Trophoblast cell (in vitro differentiated cells and primary cell): Measurements from ENCODE around the gene ZNF865.

Experiments
- DNase-seq, 2 donors: peaks; one replicate each; pipeline ENCODE4 v3.0.0-alpha.2; 2016
- H2AFZ ChIP-seq: 2 replicates; pipeline ENCODE4 v1.6.1; 2013; ENCODE audit warnings: low read length, moderate library complexity, mild to moderate bottlenecking; ENCODE audit not compliant: insufficient read depth, poor library complexity
- H2AK5ac ChIP-seq: 2 replicates; pipeline ENCODE4 v1.6.1; 2013; ENCODE audit warnings: mild to moderate bottlenecking, low read length
- H2BK120ac ChIP-seq: 2 replicates; pipeline ENCODE4 v1.6.1; 2013; ENCODE audit warnings: low read length, mild to moderate bottlenecking, moderate library complexity; ENCODE audit not compliant: insufficient read depth, poor library complexity
- H2BK12ac ChIP-seq: 2 replicates; pipeline ENCODE4 v1.6.1; 2013; ENCODE audit warnings: mild to moderate bottlenecking, low read length, moderate library complexity
- H2BK5ac ChIP-seq: 2 replicates; pipeline ENCODE4 v1.6.1; 2013; ENCODE audit warnings: low read length, low read depth, moderate library complexity, mild to moderate bottlenecking; ENCODE audit not compliant: poor library complexity
- H3K14ac ChIP-seq: 2 replicates; pipeline ENCODE4 v1.6.1; 2013; ENCODE audit warnings: mild to moderate bottlenecking, low read length
- H3K18ac ChIP-seq: 2 replicates; pipeline ENCODE4 v1.6.1; 2013; ENCODE audit warnings: mild to moderate bottlenecking, low read length
- H3K23ac ChIP-seq: 2 replicates; pipeline ENCODE4 v1.6.1; 2013; ENCODE audit warnings: low read length
- H3K27ac ChIP-seq: 2 replicates; pipeline ENCODE4 v1.5.1; 2013; ENCODE audit warnings: low read depth, mild to moderate bottlenecking, inconsistent platforms, low read length, moderate library complexity
- H3K27me3 ChIP-seq: 2 replicates; pipeline ENCODE4 v1.6.1; 2013; ENCODE audit warnings: inconsistent platforms, mild to moderate bottlenecking, low read length, moderate library complexity; ENCODE audit not compliant: insufficient read depth
- H3K36me3 ChIP-seq, 2 experiments: 1 replicate in 1 of 2; 2 replicates in 1 of 2; pipeline ENCODE4 v1.6.1; 2013; ENCODE audit warnings: low read length in 2 of 2, mild to moderate bottlenecking in 2 of 2, moderate library complexity in 1 of 2; ENCODE audit not compliant: insufficient read depth in 2 of 2, control insufficient read depth in 1 of 2
- H3K4ac ChIP-seq: 2 replicates; pipeline ENCODE4 v1.6.1; 2013; ENCODE audit warnings: low read depth, mild to moderate bottlenecking, low read length, moderate library complexity
- H3K4me1 ChIP-seq, 2 experiments: 1 replicate in 1 of 2; 2 replicates in 1 of 2; pipeline ENCODE4 v1.6.1; 2013; ENCODE audit warnings: low read length in 2 of 2, mild to moderate bottlenecking in 2 of 2, moderate library complexity in 1 of 2; ENCODE audit not compliant: insufficient read depth in 2 of 2, control insufficient read depth in 1 of 2
- H3K4me2 ChIP-seq: 2 replicates; pipeline ENCODE4 v1.6.1; 2013; ENCODE audit warnings: inconsistent platforms, mild to moderate bottlenecking, low read length, moderate library complexity
- H3K4me3 ChIP-seq: 2 replicates; pipeline ENCODE4 v1.5.1; 2013; ENCODE audit warnings: mild to moderate bottlenecking, low read depth, low read length, inconsistent platforms
- H3K79me1 ChIP-seq: one replicate; pipeline ENCODE4 v1.6.1; 2013; ENCODE audit warnings: low read length
- H3K79me2 ChIP-seq: 2 replicates; pipeline ENCODE4 v1.6.1; 2013; ENCODE audit warnings: low read length, mild to moderate bottlenecking; ENCODE audit not compliant: control insufficient read depth, insufficient read depth, poor library complexity
- H3K9ac ChIP-seq: 2 replicates; pipeline ENCODE4 v1.6.1; 2013; ENCODE audit warnings: mild to moderate bottlenecking, low read length
- H3K9me3 ChIP-seq: 2 replicates; pipeline ENCODE4 v1.6.1; 2013; ENCODE audit warnings: low read depth, mild to moderate bottlenecking, control low read depth, inconsistent platforms, low read length; ENCODE audit not compliant: insufficient read depth
- H4K12ac ChIP-seq: 2 replicates; pipeline ENCODE4 v1.6.1; 2013; ENCODE audit warnings: low read depth, mild to moderate bottlenecking, low read length, moderate library complexity
- H4K8ac ChIP-seq: 2 replicates; pipeline ENCODE4 v1.6.1; 2013; ENCODE audit warnings: low read depth, mild to moderate bottlenecking, low read length, moderate library complexity
- H4K91ac ChIP-seq: one replicate; pipeline ENCODE4 v1.6.1; 2013; ENCODE audit warnings: low read depth, mild to moderate bottlenecking, low read length, moderate library complexity
- WGBS: extraction: QIAGEN DNeasy Blood & Tissue Kit; methylation state at CpG from one replicate; pipeline ENCODE4 v1.1.7; 2013; ENCODE audit warnings: missing lambda C conversion rate; ENCODE audit not compliant: insufficient read length, insufficient coverage; ENCODE audit errors: extremely low coverage; 5-methylcytosine and 5-hydroxymethylcytosine counted together

Gene ZNF865

GRCh38 chr19:55648585-55649267 is 43.3 kb downstream of the ZNF865 start:
- no CpG with 5 or more reads among the region's 25 CpGs for WGBS
- Histone ChIP-seq H3K4me3 (peak overlapping the region; percentile 93), H4K12ac (peak overlapping the region; percentile 79), H3K4ac (peak overlapping the region; percentile 67), H3K9me3 (no peaks in the 10 kb centered on the region), H3K27me3 (no peaks in the 10 kb centered on the region), H3K9ac (peak overlapping the region; percentile 97), H2BK5ac (no peak overlapping the region), H3K36me3 (peaks cover 31 to 32% of the 10 kb centered on the region in 2 experiments), H3K4me2 (peak overlapping the region; percentile 92), H4K91ac (peak overlapping the region; percentile 93), H3K18ac (peak overlapping the region; percentile 98), H3K79me1 (peaks cover 13% of the 10 kb centered on the region), H3K23ac (no peak overlapping the region), H3K27ac (no peak overlapping the region), H2BK120ac (peak overlapping the region; percentile 89), H4K8ac (peak overlapping the region; percentile 85), H2BK12ac (peak overlapping the region; percentile 15), H3K4me1 (peaks cover 5 to 15% of the 10 kb centered on the region in 2 experiments), H2AFZ (peak overlapping the region; percentile 12), H2AK5ac (peak overlapping the region; percentile 43), H3K14ac (peak overlapping the region; percentile 90), H3K79me2 (peaks cover 15% of the 10 kb centered on the region)
- no peak for DNase-seq

DNA sequence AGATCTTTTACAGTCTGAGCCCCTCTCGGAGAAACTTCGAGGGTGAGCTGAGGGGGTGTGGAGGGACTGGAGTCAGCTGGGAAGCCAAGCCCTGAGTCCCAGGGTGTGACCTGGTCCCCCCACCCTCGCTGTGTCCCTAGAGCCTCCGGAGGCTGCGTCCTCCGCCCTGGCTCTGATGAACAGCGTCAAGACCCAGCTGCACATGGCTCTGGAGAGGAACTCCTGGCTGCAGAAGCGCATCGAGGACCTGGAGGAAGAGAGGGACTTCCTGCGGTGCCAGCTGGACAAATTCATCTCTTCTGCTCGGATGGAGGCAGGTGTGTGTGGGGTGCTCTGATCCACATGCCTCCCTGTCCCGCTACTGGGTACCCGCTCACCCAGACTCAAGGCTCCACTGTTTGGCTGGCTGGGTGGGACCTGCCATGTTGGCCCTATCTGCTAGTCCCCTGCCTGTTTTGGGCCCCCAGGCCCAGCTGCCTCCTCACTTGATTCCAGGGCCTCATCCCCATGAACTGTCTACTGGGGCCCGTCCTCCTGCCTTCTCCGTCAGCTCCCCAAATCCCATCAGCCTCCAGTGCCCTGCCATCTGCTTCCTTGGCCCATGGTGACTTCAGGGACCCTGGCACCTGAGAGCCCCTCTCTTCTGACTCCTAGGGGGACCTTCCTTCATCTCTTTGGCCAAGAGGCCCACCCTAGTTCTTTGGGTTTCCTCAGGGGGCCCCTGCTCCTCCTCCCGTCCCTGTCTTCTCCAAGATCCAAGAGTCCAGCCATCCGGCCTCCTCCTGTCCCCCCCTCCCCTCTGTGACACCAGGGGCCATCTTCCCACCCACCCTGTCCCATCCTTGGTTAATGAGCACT is 44.0 kb downstream of the ZNF865 start:
- H4K91ac ChIP-seq: no peak overlapping the region
- WGBS: no CpG with 5 or more reads among the region's 17 CpGs

GRCh38 chr19:55650126-55650557 is 44.7 kb downstream of the ZNF865 start:
- Histone ChIP-seq H3K79me2 (peaks cover 15% of the 10 kb centered on the region), H2BK5ac (no peak overlapping the region), H3K18ac (no peak overlapping the region), H3K23ac (no peak overlapping the region), H3K79me1 (peaks cover 22% of the 10 kb centered on the region), H4K91ac (no peak overlapping the region), H2BK120ac (no peak overlapping the region), H3K27me3 (no peaks in the 10 kb centered on the region), H2BK12ac (no peak overlapping the region), H3K27ac (no peak overlapping the region), H3K9ac (no peak overlapping the region), H3K14ac (no peak overlapping the region), H2AK5ac (no peak overlapping the region), H3K9me3 (no peaks in the 10 kb centered on the region), H3K36me3 (peaks cover 23 to 24% of the 10 kb centered on the region in 2 experiments), H3K4ac (no peak overlapping the region), H4K12ac (no peak overlapping the region), H4K8ac (no peak overlapping the region), H2AFZ (no peak overlapping the region), H3K4me1 (peaks cover 0 to 8% of the 10 kb centered on the region in 2 experiments), H3K4me3 (no peak overlapping the region), H3K4me2 (no peak overlapping the region)
- no peak for DNase-seq
- no CpG with 5 or more reads among the region's 4 CpGs for WGBS

More for the DNA sequence above, 44.0 kb downstream of the ZNF865 start:
- Histone ChIP-seq H3K27ac (no peak overlapping the region), H4K8ac (no peak overlapping the region), H3K27me3 (no peaks in the 10 kb centered on the region), H3K4ac (no peak overlapping the region), H2BK120ac (no peak overlapping the region), H3K9ac (no peak overlapping the region), H4K12ac (no peak overlapping the region), H3K4me2 (no peak overlapping the region), H3K4me1 (peaks cover 1 to 11% of the 10 kb centered on the region in 2 experiments), H3K36me3 (peaks cover 29 to 31% of the 10 kb centered on the region in 2 experiments), H3K23ac (no peak overlapping the region), H3K18ac (no peak overlapping the region), H3K14ac (no peak overlapping the region), H2AK5ac (no peak overlapping the region), H2BK5ac (no peak overlapping the region), H2BK12ac (no peak overlapping the region), H2AFZ (no peak overlapping the region), H3K79me2 (peaks cover 12% of the 10 kb centered on the region), H3K9me3 (no peaks in the 10 kb centered on the region), H3K4me3 (no peak overlapping the region), H3K79me1 (peaks cover 18% of the 10 kb centered on the region)
- DNase-seq: no peak

DNA sequence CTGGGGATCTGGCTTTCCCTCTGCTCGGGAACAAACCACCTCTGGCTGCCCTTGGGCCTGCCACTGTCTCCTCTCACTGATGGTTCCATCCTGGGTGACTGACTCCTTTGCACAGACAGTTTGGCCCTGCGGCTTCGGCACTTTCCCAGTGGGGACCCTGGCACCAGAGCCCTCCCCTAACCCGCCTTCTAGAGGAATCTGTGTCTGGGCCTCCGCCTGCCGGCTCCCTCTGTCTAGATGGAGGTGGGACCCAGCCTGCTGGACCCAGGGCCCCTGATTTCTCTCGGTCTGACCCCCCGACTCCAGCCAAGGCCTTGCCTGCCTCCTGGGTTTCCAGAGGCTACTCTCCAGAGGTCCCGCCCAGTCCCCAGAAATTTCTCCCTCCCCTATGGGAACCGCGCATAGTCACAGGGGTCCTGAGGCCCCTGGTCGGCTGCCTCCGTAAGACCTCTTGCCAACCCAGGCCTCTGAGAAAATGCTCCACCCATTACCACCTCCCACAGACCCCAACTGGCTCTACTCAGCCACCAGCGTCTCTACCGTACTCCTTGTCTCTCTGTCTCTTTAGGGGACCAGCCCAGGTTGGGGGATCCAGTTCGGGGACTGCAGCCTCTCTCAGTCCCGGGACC is 45.3 kb downstream of the ZNF865 start:
- H4K12ac ChIP-seq: no peak overlapping the region
- H2BK5ac ChIP-seq: no peak overlapping the region
- peaks cover 21% of the 10 kb centered on the region for H3K79me2 ChIP-seq
- no peak overlapping the region for H4K91ac ChIP-seq
- no peak overlapping the region for H4K8ac ChIP-seq
- H3K18ac ChIP-seq: no peak overlapping the region
- H3K4me2 ChIP-seq: no peak overlapping the region
- no peaks in the 10 kb centered on the region for H3K9me3 ChIP-seq
- H3K27me3 ChIP-seq: no peaks in the 10 kb centered on the region
- no peak overlapping the region for H2BK12ac ChIP-seq
- no peak overlapping the region for H3K9ac ChIP-seq
- no peak overlapping the region for H2AK5ac ChIP-seq
- H3K27ac ChIP-seq: no peak overlapping the region
- H3K14ac ChIP-seq: no peak overlapping the region
- no peak overlapping the region for H3K4me3 ChIP-seq
- DNase-seq: no peak
- H2BK120ac ChIP-seq: no peak overlapping the region
- peaks cover 25% of the 10 kb centered on the region for H3K79me1 ChIP-seq
- H3K23ac ChIP-seq: no peak overlapping the region
- H2AFZ ChIP-seq: no peak overlapping the region
- no peak overlapping the region for H3K4ac ChIP-seq
- WGBS: no CpG with 5 or more reads among the region's 17 CpGs
- peaks cover 0 to 8% of the 10 kb centered on the region in 2 experiments for H3K4me1 ChIP-seq
- peaks cover 18 to 20% of the 10 kb centered on the region in 2 experiments for H3K36me3 ChIP-seq
